K562 (cell line): ENCODE results near the gene TRAPPC2B. TPM values are rescaled to one million over a fixed set of nuclear protein-coding genes. Genes with fewer than 3 reads are reported as not detected.
A peak's percentile ranks its signal among the peaks of the same experiment; 100 is the strongest.

Experiments used
- ATAC-seq: fragments of 200-7000 bp; cut with Tn5 transposase; 3 replicates; pipeline ENCODE4 v1.9.1; 2020; ENCODE audit warnings: moderate library complexity
- BruUV-seq: library from RNA; stranded (reverse); fragments of 400-500 nt; replicated peaks from 2 replicates; lab custom pipeline; 2021; lab: Mats Ljungman, UMichigan
- CTCF ChIA-PET: fragments of 300-600 bp; formaldehyde crosslinking; extraction: SDS; loops from one replicate; lab custom pipeline; 2021; ENCODE audit warnings: low intra/inter-chr PET ratio; lab: Yijun Ruan, JAX
- POLR2A ChIA-PET: fragments of 300-600, 350-650 bp; sonication (Branson Sonifier 250); formaldehyde crosslinking; extraction: SDS; loops from one replicate; lab custom pipeline; 2021; ENCODE audit warnings: antibody characterized with exemption, inconsistent platforms; lab: Yijun Ruan, JAX
- DNase-seq, 4 experiments: peaks; one replicate each; pipeline versions ENCODE4 v3.0.0 to v3.0.0-alpha.2; 2011 to 2018; ENCODE audit warnings: low spot score in 3 of 4, mixed read lengths in 3 of 4; ENCODE audit errors: extremely low read depth in 1 of 4
- FAIRE-seq: peaks from 2 replicates; lab custom pipeline; 2011; peaks lifted over from hg19 to GRCh38; lab: Jason Lieb, UNC
- H2AFZ ChIP-seq: 2 replicates; pipeline ENCODE4 v1.6.0; 2011; ENCODE audit warnings: low read depth, low read length, control low read depth, inconsistent platforms
- H3K27ac ChIP-seq: fragments of 200-600 bp; 3 replicates; pipeline ENCODE4 v1.8.0; 2011; ENCODE audit warnings: low read depth, mild to moderate bottlenecking, control low read depth, inconsistent platforms, low read length, moderate library complexity, mixed read lengths; ENCODE audit errors: extremely low read depth
- H3K27me3 ChIP-seq, 2 experiments: fragments of 300-600 bp in 1 of 2; 2 replicates in 1 of 2; 3 replicates in 1 of 2; pipeline versions ENCODE4 v1.6.0 to v1.8.0; 2011; ENCODE audit warnings: inconsistent platforms in 2 of 2, low read length in 2 of 2, mild to moderate bottlenecking in 1 of 2, mixed read lengths in 1 of 2, moderate library complexity in 1 of 2; ENCODE audit not compliant: control insufficient read depth in 2 of 2, insufficient read depth in 2 of 2
- H3K36me3 ChIP-seq: fragments of 300-600 bp; 3 replicates; pipeline ENCODE4 v1.8.0; 2011; ENCODE audit warnings: mild to moderate bottlenecking, low read length, inconsistent platforms; ENCODE audit not compliant: control insufficient read depth, insufficient read depth
- H3K4me1 ChIP-seq, 2 experiments: fragments of 200-600 bp in 1 of 2; replicated peaks in 1 of 2; 2 replicates in 1 of 2; 3 replicates in 1 of 2; pipeline versions ENCODE4 v1.5.1 to v1.8.0; 2011; ENCODE audit warnings: inconsistent platforms in 2 of 2, low read length in 2 of 2, mild to moderate bottlenecking in 1 of 2, mixed read lengths in 1 of 2, moderate library complexity in 1 of 2; ENCODE audit not compliant: control insufficient read depth in 2 of 2, insufficient read depth in 2 of 2
- H3K4me2 ChIP-seq: 2 replicates; pipeline ENCODE4 v1.6.1; 2011; ENCODE audit warnings: low read length, control low read depth, inconsistent platforms, mixed read lengths; ENCODE audit not compliant: insufficient read depth
- H3K4me3 ChIP-seq: fragments of 200-600 bp; sonication (generic), shearing (Covaris generic); 2 replicates; pipeline ENCODE4 v1.5.1; 2016; ENCODE audit warnings: control low read depth, inconsistent platforms
- H3K79me2 ChIP-seq: fragments of 200-600 bp; 3 replicates; pipeline ENCODE4 v1.8.0; 2011; ENCODE audit warnings: low read length, inconsistent platforms; ENCODE audit not compliant: control insufficient read depth, insufficient read depth
- H3K9ac ChIP-seq, 2 experiments: 2 replicates each; pipeline versions ENCODE4 v1.6.0 to v1.6.1; 2011; ENCODE audit warnings: low read depth in 2 of 2, low read length in 2 of 2, control low read depth in 1 of 2, inconsistent platforms in 1 of 2, mild to moderate bottlenecking in 1 of 2, mixed read lengths in 1 of 2; ENCODE audit not compliant: insufficient read depth in 1 of 2
- H3K9me1 ChIP-seq: one replicate; pipeline ENCODE4 v1.6.0; 2011; ENCODE audit warnings: inconsistent platforms, mild to moderate bottlenecking, low read length, moderate library complexity; ENCODE audit not compliant: control insufficient read depth, insufficient read depth
- H3K9me3 ChIP-seq: replicated peaks from 2 replicates; pipeline ENCODE4 v1.5.1; 2011; ENCODE audit warnings: low read depth, low read length, inconsistent platforms; ENCODE audit not compliant: control insufficient read depth, insufficient read depth
- H4K20me1 ChIP-seq: replicated peaks from 2 replicates; pipeline ENCODE4 v1.6.1; 2011; ENCODE audit warnings: low read length, inconsistent platforms, mixed read lengths; ENCODE audit not compliant: control insufficient read depth, insufficient read depth
- E2F6 ChIP-seq, 2 experiments: IDR thresholded peaks; 2 replicates each; pipeline ENCODE4 v1.6.1; 2011; ENCODE audit warnings: borderline replicate concordance in 1 of 2, control low read depth in 1 of 2, low read depth in 1 of 2, low read length in 1 of 2, mild to moderate bottlenecking in 1 of 2, mixed read lengths in 1 of 2, moderate library complexity in 1 of 2; ENCODE audit not compliant: insufficient read depth in 1 of 2, insufficient read length in 1 of 2, poor library complexity in 1 of 2, severe bottlenecking in 1 of 2; ENCODE audit errors: extremely low read depth in 1 of 2
- NFIC ChIP-seq: fragments of 450-650 bp; IDR thresholded peaks from 2 replicates; pipeline ENCODE4 v1.6.1; 2017; ENCODE audit warnings: mild to moderate bottlenecking, inconsistent platforms
- NR2F6 ChIP-seq: fragments of 450-650 bp; formaldehyde crosslinking; IDR thresholded peaks from 2 replicates; pipeline ENCODE4 v1.4.0; 2020; ENCODE audit warnings: mild to moderate bottlenecking
- RBM17 ChIP-seq: fragments of 200-400 bp; formaldehyde crosslinking; IDR thresholded peaks from 2 replicates; pipeline ENCODE4 v1.6.1; 2017; ENCODE audit warnings: low read depth, mild to moderate bottlenecking, low read length, borderline replicate concordance
- SMARCA5 ChIP-seq: fragments of 450-650 bp; IDR thresholded peaks from 2 replicates; pipeline ENCODE4 v1.6.1; 2016
- ZNF75A ChIP-seq: fragments of 450-650 bp; formaldehyde crosslinking; IDR thresholded peaks from 2 replicates; pipeline ENCODE4 v1.4.0; 2020; ENCODE audit warnings: mild to moderate bottlenecking
- WGBS: fragments of 100-300 bp; shearing (Covaris generic); methylation state at CpG from one replicate; pipeline ENCODE4 v1.1.6; 2016; ENCODE audit warnings: low coverage, mixed read lengths; ENCODE audit not compliant: insufficient coverage; ENCODE audit errors: missing lambda C conversion rate; 5-methylcytosine and 5-hydroxymethylcytosine counted together
- in situ Hi-C: fragments of 300-500 bp; cut with MboI; formaldehyde crosslinking; loops from 4 replicates; pipeline ENCODE4 v1.15.0; 2018; ENCODE audit warnings: inconsistent platforms, mixed read lengths
- intact Hi-C: fragments of 100-400 bp; cut with micrococcal nuclease; formaldehyde crosslinking; loops from 2 replicates; pipeline ENCODE4 v1.14.2; 2022
- polyA plus RNA-seq, 8 experiments: library from polyadenylated mRNA; depleted of rRNA in 4 of 8; stranded (reverse) in 5 of 8; unstranded in 3 of 8; fragments of >200 nt; fragmentation: Nextera tagmentation in 2 of 8; fragmentation: Illumina TruSeq in 1 of 8; extraction: Ambion mirVana in 2 of 8; extraction: Trizol in 1 of 8; gene quantifications; 2 replicates each; pipeline versions ENCODE4 v1.2.1 to v1.2.3, GENCODE V29; 2011 to 2014; ENCODE audit warnings: inconsistent platforms in 1 of 8, missing spikeins in 1 of 8
- total RNA-seq, 7 experiments: library from RNA; depleted of rRNA in 6 of 7; stranded (reverse); fragments of >200 nt in 6 of 7; fragmentation: Illumina TruSeq in 2 of 7; extraction: Trizol in 2 of 7; gene quantifications; 2 replicates each; pipeline versions ENCODE4 v1.2.1 to v1.2.3, GENCODE V29; 2011 to 2021; ENCODE audit warnings: low replicate concordance in 1 of 7

Gene TRAPPC2B
- total and polyA plus RNA-seq, 9 of the 15 experiments (the other 6 are each of a cell fraction or from before 2014, with no cell fraction given): 2.2 to 20.4 (median 4.6) TPM

GRCh38 chr19:57327993-57328392 lies 35.4 kb upstream of the TRAPPC2B start:
- Histone ChIP-seq H4K20me1 (no peaks in the 10 kb centered on the region), H3K9ac (no peak overlapping the region), H3K4me2 (no peak overlapping the region), H3K27me3 (no peaks in the 10 kb centered on the region), H3K9me3 (peaks cover 6% of the 10 kb centered on the region), H2AFZ (no peak overlapping the region), H3K4me1 (no peaks in the 10 kb centered on the region), H3K27ac (no peak overlapping the region), H3K36me3 (peaks cover 53% of the 10 kb centered on the region), H3K79me2 (no peaks in the 10 kb centered on the region; the same call in 2 of the 3 replicates)
- intact Hi-C loops: no loop called here
- no TSS peak for BruUV-seq
- 90% methylated on average over 8 of the region's 8 CpGs for WGBS
- CTCF ChIA-PET: no interaction called here
- no peak for FAIRE-seq
- POLR2A ChIA-PET: no interaction called here
- TF ChIP-seq RBM17 (no peak), ZNF75A (CRISPR knock-in tag) (peak; percentile 76; the same call in 1 of the 2 replicates)
- TF ChIP-seq, all 486 proteins: peak for 1
- no peak for ATAC-seq
- no peak for DNase-seq
- in situ Hi-C loops: no loop called here
- no peak overlapping the region for H3K4me3 ChIP-seq
- H3K9me1 ChIP-seq: no peaks in the 10 kb centered on the region

GRCh38 chr19:57334191-57334590 lies 29.2 kb upstream of the TRAPPC2B start:
- H3K9me3 ChIP-seq: no peaks in the 10 kb centered on the region
- no peak overlapping the region for H3K9ac ChIP-seq
- H3K9me1 ChIP-seq: no peaks in the 10 kb centered on the region
- H3K27ac ChIP-seq: no peak overlapping the region
- no peaks in the 10 kb centered on the region for H3K79me2 ChIP-seq
- ATAC-seq (no peak), DNase-seq (no peak), FAIRE-seq (no peak)
- TF ChIP-seq SMARCA5 (no peak), NR2F6 (no peak), NFIC (peak; percentile 74), E2F6 (IDR thresholded peaks at IDR 0.05; ENCODE audit: borderline replicate concordance in 1 of 2, extremely low read depth in 1 of 2, insufficient read depth in 1 of 2, insufficient read length in 1 of 2, low read depth in 1 of 2, low read length in 1 of 2, poor library complexity in 1 of 2, severe bottlenecking in 1 of 2) (no peak)
- intact Hi-C loops (no loop called here), in situ Hi-C loops (no loop called here)
- H3K36me3 ChIP-seq: peaks cover under 1% of the 10 kb centered on the region; the same call in 1 of the 3 replicates
- no peaks in the 10 kb centered on the region for H3K4me1 ChIP-seq
- CTCF ChIA-PET: no interaction called here
- 34% methylated on average over 4 of the region's 4 CpGs for WGBS
- H2AFZ ChIP-seq: no peak overlapping the region
- no peak overlapping the region for H3K4me2 ChIP-seq
- POLR2A ChIA-PET: no interaction called here
- BruUV-seq: no TSS peak
- H3K4me3 ChIP-seq: no peak overlapping the region
- no peaks in the 10 kb centered on the region for H3K27me3 ChIP-seq
- H4K20me1 ChIP-seq: no peaks in the 10 kb centered on the region
